MCF 10A (cell line): ENCODE results near the gene CRHR1. TPM values are rescaled to one million over a fixed set of nuclear protein-coding genes. Genes with fewer than 3 reads are reported as not detected.

Experiments
- Bru-seq: library from RNA; stranded (reverse); fragments of 400-500 nt; gene quantifications from one replicate; lab custom pipeline; 2021; lab: Mats Ljungman, UMichigan
- BruChase-seq, 2 experiments: library from RNA; stranded (reverse); fragments of 400-500 nt; gene quantifications; one replicate each; lab custom pipeline; 2021; lab: Mats Ljungman, UMichigan
- BruUV-seq: library from RNA; stranded (reverse); fragments of 400-500 nt; replicated peaks from 2 replicates; lab custom pipeline; 2021; lab: Mats Ljungman, UMichigan
- CTCF ChIA-PET: fragments of 300-600 bp; sonication (Branson Sonifier 250); formaldehyde crosslinking; extraction: SDS; loops from one replicate; lab custom pipeline; 2021; ENCODE audit warnings: antibody characterized with exemption, inconsistent platforms; lab: Yijun Ruan, JAX
- POLR2A ChIA-PET: fragments of 300-600, 350-650 bp; sonication (Branson Sonifier 250); formaldehyde crosslinking; extraction: SDS; loops from one replicate; lab custom pipeline; 2020; ENCODE audit warnings: antibody characterized with exemption, inconsistent platforms; lab: Yijun Ruan, JAX
- DNase-seq: peaks from one replicate; pipeline ENCODE4 v3.0.0-alpha.2; 2018; ENCODE audit not compliant: unreplicated experiment
- H3K27ac Mint-ChIP-seq: one replicate; pipeline ENCODE4 v1.8.0; 2022; ENCODE audit warnings: mild to moderate bottlenecking, low read depth, mixed read lengths; ENCODE audit not compliant: unreplicated experiment
- H3K27me3 Mint-ChIP-seq: one replicate; pipeline ENCODE4 v1.8.0; 2022; ENCODE audit warnings: mixed read lengths; ENCODE audit not compliant: insufficient read depth, unreplicated experiment
- H3K36me3 Mint-ChIP-seq: one replicate; pipeline ENCODE4 v1.8.0; 2022; ENCODE audit warnings: mild to moderate bottlenecking, moderate library complexity, mixed read lengths; ENCODE audit not compliant: insufficient read depth, unreplicated experiment
- H3K4me1 Mint-ChIP-seq: one replicate; pipeline ENCODE4 v1.8.0; 2022; ENCODE audit warnings: mixed read lengths; ENCODE audit not compliant: insufficient read depth, unreplicated experiment
- H3K4me3 Mint-ChIP-seq: one replicate; pipeline ENCODE4 v1.8.0; 2022; ENCODE audit warnings: mild to moderate bottlenecking, moderate library complexity, mixed read lengths; ENCODE audit not compliant: unreplicated experiment
- H3K9me3 Mint-ChIP-seq: one replicate; pipeline ENCODE4 v1.8.0; 2022; ENCODE audit warnings: mixed read lengths; ENCODE audit not compliant: unreplicated experiment
- intact Hi-C: fragments of 100-400 bp; cut with micrococcal nuclease; formaldehyde crosslinking; loops from 2 replicates; pipeline ENCODE4 v1.14.1; 2022
- long read RNA-seq: library from polyadenylated mRNA; stranded (forward); transcript quantifications from one replicate; pipeline ENCODE4 v2.0.0, GENCODE V29; 2022
- total RNA-seq: library from RNA; stranded (reverse); gene quantifications from 2 replicates; pipeline ENCODE4 v1.2.3, GENCODE V29; 2022
- TF ChIP-seq, protein P1 (sequence below): fragments of 200-600 bp; IDR thresholded peaks from one replicate; pipeline ENCODE4 v1.8.0; 2022; ENCODE audit warnings: antibody characterized with exemption, mild to moderate bottlenecking; ENCODE audit not compliant: unreplicated experiment

The CRHR1 gene
- total RNA-seq (not detected in 2 replicates), Bru-seq, nascent RNA (not detected), BruChase-seq, experiment 1, labeled RNA remaining after a 6-hour chase (not detected), BruChase-seq, experiment 2, labeled RNA remaining after a 2-hour chase (not detected)
- long read RNA-seq: 0 reads

GRCh38 chr17:45784293-45784740, at the start of gene CRHR1:
TSS of gene CRHR1 (plus strand) at chr17:45784320. CDS start at chr17:45784545, 225 bp downstream.
- BruUV-seq: no TSS peak
- intact Hi-C loops: no loop called here
- Mint-ChIP-seq H3K4me3 (peak within 1 kb of the TSS; percentile 54), H3K9me3 (no peaks in the 10 kb centered on the region), H3K4me1 (no peaks in the 10 kb centered on the region), H3K27me3 (peaks cover 74% of the 10 kb centered on the region), H3K27ac (no peak within 1 kb of the TSS), H3K36me3 (no peaks in the 10 kb centered on the region)
- ChIA-PET POLR2A (interaction anchor here (0.6 kb wide), 1 partner anchor 96 kb away, joined by 3 read pairs; no protein-coding TSS in a partner anchor), CTCF (interaction anchor here (0.7 to 0.9 kb wide), 2 partner anchors 8 to 55 kb away, joined by 3 read pairs; no protein-coding TSS in a partner anchor)
- DNase-seq: no peak
- TF ChIP-seq, protein P1, sequence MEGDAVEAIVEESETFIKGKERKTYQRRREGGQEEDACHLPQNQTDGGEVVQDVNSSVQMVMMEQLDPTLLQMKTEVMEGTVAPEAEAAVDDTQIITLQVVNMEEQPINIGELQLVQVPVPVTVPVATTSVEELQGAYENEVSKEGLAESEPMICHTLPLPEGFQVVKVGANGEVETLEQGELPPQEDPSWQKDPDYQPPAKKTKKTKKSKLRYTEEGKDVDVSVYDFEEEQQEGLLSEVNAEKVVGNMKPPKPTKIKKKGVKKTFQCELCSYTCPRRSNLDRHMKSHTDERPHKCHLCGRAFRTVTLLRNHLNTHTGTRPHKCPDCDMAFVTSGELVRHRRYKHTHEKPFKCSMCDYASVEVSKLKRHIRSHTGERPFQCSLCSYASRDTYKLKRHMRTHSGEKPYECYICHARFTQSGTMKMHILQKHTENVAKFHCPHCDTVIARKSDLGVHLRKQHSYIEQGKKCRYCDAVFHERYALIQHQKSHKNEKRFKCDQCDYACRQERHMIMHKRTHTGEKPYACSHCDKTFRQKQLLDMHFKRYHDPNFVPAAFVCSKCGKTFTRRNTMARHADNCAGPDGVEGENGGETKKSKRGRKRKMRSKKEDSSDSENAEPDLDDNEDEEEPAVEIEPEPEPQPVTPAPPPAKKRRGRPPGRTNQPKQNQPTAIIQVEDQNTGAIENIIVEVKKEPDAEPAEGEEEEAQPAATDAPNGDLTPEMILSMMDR: no peak

GRCh38 chr17:45734598-45734997, 49.5 kb upstream of the CRHR1 start:
- CTCF ChIA-PET: interaction anchor here (1.7 kb wide), 1 partner anchor 15 kb away, joined by 5 read pairs; no protein-coding TSS in a partner anchor
- POLR2A ChIA-PET: no interaction called here
- Mint-ChIP-seq H3K27me3 (peaks cover 49% of the 10 kb centered on the region), H3K27ac (no peak overlapping the region), H3K4me1 (no peaks in the 10 kb centered on the region), H3K4me3 (no peak overlapping the region), H3K36me3 (no peaks in the 10 kb centered on the region), H3K9me3 (peaks cover 15% of the 10 kb centered on the region)
- intact Hi-C loops: no loop called here
- no peak for DNase-seq
- TF ChIP-seq, protein P1: no peak
- no TSS peak for BruUV-seq

- peaks cover 9% of the 10 kb centered on the region for H3K9me3 Mint-ChIP-seq
- intact Hi-C loops: no loop called here
- H3K36me3 Mint-ChIP-seq: no peaks in the 10 kb centered on the region
- no peak for DNase-seq
- CTCF ChIA-PET: no interaction called here
- peaks cover 2% of the 10 kb centered on the region for H3K4me1 Mint-ChIP-seq
- TF ChIP-seq, protein P1: no peak
- no peak overlapping the region for H3K27ac Mint-ChIP-seq
- no TSS peak for BruUV-seq
- no peak overlapping the region for H3K4me3 Mint-ChIP-seq
- POLR2A ChIA-PET: no interaction called here
- H3K27me3 Mint-ChIP-seq: peaks cover 41% of the 10 kb centered on the region
Measured at GRCh38 chr17:45735488-45735887, 48.6 kb upstream of the CRHR1 start.

DNA sequence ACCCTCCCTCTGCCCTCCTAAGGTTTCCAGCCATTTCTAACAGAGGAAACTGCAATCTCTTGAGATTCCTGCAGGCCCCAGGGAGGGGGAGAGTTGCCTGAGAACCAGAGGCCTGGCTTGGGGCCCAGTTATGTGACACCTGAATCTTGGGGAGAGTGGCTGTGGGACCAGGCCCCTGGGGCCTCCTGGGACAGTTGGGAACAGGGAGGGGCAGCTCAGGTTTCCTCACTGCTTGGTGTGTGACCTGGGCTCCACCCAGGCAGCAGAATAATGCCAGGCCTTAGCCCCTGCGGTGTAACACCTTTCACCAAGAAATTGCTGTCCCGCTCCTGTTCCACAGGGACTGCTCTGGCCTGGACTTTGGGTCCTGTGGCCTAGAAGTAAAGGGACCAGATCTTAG, 44.3 kb upstream of the CRHR1 start:
- no peak overlapping the region for H3K4me3 Mint-ChIP-seq

More for the DNA sequence above, 44.3 kb upstream of the CRHR1 start:
- intact Hi-C loops: no loop called here
- H3K27me3 Mint-ChIP-seq: peaks cover 41% of the 10 kb centered on the region
- no peak overlapping the region for H3K27ac Mint-ChIP-seq
- H3K9me3 Mint-ChIP-seq: no peaks in the 10 kb centered on the region
- ChIA-PET POLR2A (no interaction called here), CTCF (no interaction called here)
- BruUV-seq: no TSS peak
- H3K36me3 Mint-ChIP-seq: no peaks in the 10 kb centered on the region
- TF ChIP-seq, protein P1: no peak
- H3K4me1 Mint-ChIP-seq: peaks cover 5% of the 10 kb centered on the region
- no peak for DNase-seq
